ENCODE data around the gene DVL3. TPM values are rescaled to one million over a fixed set of nuclear protein-coding genes. Genes with fewer than 3 reads are reported as not detected.

The DVL3 gene
- 10 to 100 TPM; 30.0 to 31.7 TPM for total RNA-seq
- 21.3 TPM for polyA plus RNA-seq (2013, experiment 1 of 2)
- 25.1 TPM for polyA plus RNA-seq (2013, experiment 2 of 2)
- 16.9 to 109 (median 42.8) reads per million in 172 experiments for total RNA-seq

- intact Hi-C loops (cut with DNase I, micrococcal nuclease): loop anchor here in 1 of 2 experiments (1.0 to 2.0 kb wide), 2 partner anchors 18 to 31 kb away; partner anchors contain the start of gene ABCF3
- no peak for TF ChIP-seq CTCF (IDR thresholded peaks at IDR 0.05)
- Mint-ChIP-seq H3K4me3 (peak within 1 kb of the TSS; percentile 95), H3K27me3 (no peaks in the 10 kb centered on the region), H3K9me3 (no peaks in the 10 kb centered on the region), H3K4me1 (ENCODE audit: low read depth) (peaks cover 45% of the 10 kb centered on the region), H3K36me3 (ENCODE audit: low read depth) (peaks cover 4% of the 10 kb centered on the region), H3K27ac (peak within 1 kb of the TSS; percentile 81)
- H3K4me3 ChIP-seq (ENCODE audit: low read length): peak within 1 kb of the TSS; percentile 90
- no peaks in the 10 kb centered on the region for H3K9me3 ChIP-seq (ENCODE audit: control insufficient read depth in 1 of 2, insufficient read depth in 1 of 2, low read length in 2 of 2)
- no peaks in the 10 kb centered on the region for H3K27me3 ChIP-seq (ENCODE audit: control insufficient read depth in 1 of 2, insufficient read depth in 2 of 2, low read length in 2 of 2)
- H3K27ac ChIP-seq (ENCODE audit: low read depth in 1 of 2, low read length in 2 of 2): peak within 1 kb of the TSS in 1 of 2 donors; percentile 30
- peak; percentile 64 for ATAC-seq (ENCODE audit: poor library complexity)
- POLR2A ChIA-PET: interaction anchor here (0.6 to 1.8 kb wide), 6 partner anchors 19 to 270 kb away, joined by 3 to 13 read pairs (median 4); partner anchors contain the start of genes ABCF3, AP2M1, EIF2B5 and PARL
- CTCF ChIA-PET: interaction anchor here (1.3 kb wide), 1 partner anchor 20 kb away, joined by 4 read pairs; the partner anchor contains the start of gene EIF2B5
- H3K36me3 ChIP-seq (ENCODE audit: insufficient read depth, low read length): no peaks in the 10 kb centered on the region
- H3K4me1 ChIP-seq (ENCODE audit: insufficient read depth, low read length): peaks cover 32% of the 10 kb centered on the region
- DNase-seq: peak in 11 of 14 experiments; percentile 7 to 73 (median 44)
Observed at GRCh38 chr3:184154885-184155643, at the start of gene DVL3. DVL3 (plus strand) TSS chr3:184155377; CDS start chr3:184155636, 259 bp downstream.

- no peak overlapping the region for H3K4me3 Mint-ChIP-seq
- Histone ChIP-seq H3K27me3 (ENCODE audit: control insufficient read depth in 1 of 2, insufficient read depth in 2 of 2, low read length in 2 of 2) (peaks cover 0 to 4% of the 10 kb centered on the region in 2 experiments), H3K27ac (ENCODE audit: low read depth in 1 of 2, low read length in 2 of 2) (no peak overlapping the region), H3K4me3 (ENCODE audit: low read length) (no peak overlapping the region), H3K4me1 (ENCODE audit: insufficient read depth, low read length) (no peaks in the 10 kb centered on the region), H3K36me3 (ENCODE audit: insufficient read depth, low read length) (no peaks in the 10 kb centered on the region), H3K9me3 (ENCODE audit: control insufficient read depth in 1 of 2, insufficient read depth in 1 of 2, low read length in 2 of 2) (no peaks in the 10 kb centered on the region)
- ChIA-PET CTCF (no interaction called here), POLR2A (no interaction called here)
- intact Hi-C loops (cut with DNase I, micrococcal nuclease): no loop called here
- DNase-seq: no peak
- peaks cover 9% of the 10 kb centered on the region for H3K27me3 Mint-ChIP-seq
- H3K4me1 Mint-ChIP-seq (ENCODE audit: low read depth): no peaks in the 10 kb centered on the region
- no peak overlapping the region for H3K27ac Mint-ChIP-seq
- ATAC-seq (ENCODE audit: poor library complexity): no peak
- H3K9me3 Mint-ChIP-seq: no peaks in the 10 kb centered on the region
- H3K36me3 Mint-ChIP-seq (ENCODE audit: low read depth): no peaks in the 10 kb centered on the region
- TF ChIP-seq CTCF (IDR thresholded peaks at IDR 0.05): no peak
Observed at GRCh38 chr3:184110316-184110725, 44.9 kb upstream of the DVL3 start.

GRCh38 chr3:184116017-184116416, 39.2 kb upstream of the DVL3 start:
- DNase-seq (no peak), ATAC-seq (ENCODE audit: poor library complexity) (no peak)
- peaks cover 0 to 4% of the 10 kb centered on the region in 2 experiments for H3K27me3 ChIP-seq (ENCODE audit: control insufficient read depth in 1 of 2, insufficient read depth in 2 of 2, low read length in 2 of 2)
- no peaks in the 10 kb centered on the region for H3K9me3 Mint-ChIP-seq
- H3K9me3 ChIP-seq (ENCODE audit: control insufficient read depth in 1 of 2, insufficient read depth in 1 of 2, low read length in 2 of 2): no peaks in the 10 kb centered on the region
- no peak for TF ChIP-seq CTCF (IDR thresholded peaks at IDR 0.05)
- no peaks in the 10 kb centered on the region for H3K4me1 Mint-ChIP-seq (ENCODE audit: low read depth)
- H3K4me3 ChIP-seq (ENCODE audit: low read length): no peak overlapping the region
- intact Hi-C loops (cut with DNase I, micrococcal nuclease): no loop called here
- POLR2A ChIA-PET: no interaction called here
- no peaks in the 10 kb centered on the region for H3K4me1 ChIP-seq (ENCODE audit: insufficient read depth, low read length)
- no peak overlapping the region for H3K27ac Mint-ChIP-seq
- no peak overlapping the region for H3K27ac ChIP-seq (ENCODE audit: low read depth in 1 of 2, low read length in 2 of 2)
- H3K27me3 Mint-ChIP-seq: peaks cover 16% of the 10 kb centered on the region
- H3K36me3 ChIP-seq (ENCODE audit: insufficient read depth, low read length): no peaks in the 10 kb centered on the region
- H3K36me3 Mint-ChIP-seq (ENCODE audit: low read depth): peaks cover 6% of the 10 kb centered on the region
- H3K4me3 Mint-ChIP-seq: no peak overlapping the region
- CTCF ChIA-PET: no interaction called here

Measured in CD4-positive, alpha-beta T cell (primary cell).